Liver (tissue), 3 donors: ENCODE results near the gene PCDHGA6.
"Not testable (repeated sequence)": the region's sequence is repeated elsewhere in the genome, so short reads cannot be mapped to it uniquely, and the experiment has no call there.

Experiments
- ATF3 ChIP-seq: IDR thresholded peaks from 2 replicates; pipeline ENCODE4 v1.6.1; 2016; ENCODE audit warnings: antibody characterized with exemption
- CTCF ChIP-seq: fragments of 150-350 bp; IDR thresholded peaks from 2 replicates; pipeline ENCODE4 v1.5.1; 2017; ENCODE audit warnings: improper control_type of control experiment, low read depth, low read length; ENCODE audit not compliant: missing input control
- EGR1 ChIP-seq, 2 donors: IDR thresholded peaks; 2 replicates each; pipeline ENCODE4 v1.6.1; 2016 to 2018; ENCODE audit warnings: antibody characterized with exemption in 2 of 2, low read depth in 2 of 2
- FOXA1 ChIP-seq: IDR thresholded peaks from 2 replicates; pipeline ENCODE4 v1.6.1; 2016; ENCODE audit warnings: antibody characterized with exemption
- GABPA ChIP-seq, 2 donors: IDR thresholded peaks in 1 of 2; conservative IDR thresholded peaks in 1 of 2; 2 replicates each; pipeline ENCODE4 v1.6.1; 2016; ENCODE audit warnings: antibody characterized with exemption in 2 of 2, mild to moderate bottlenecking in 1 of 2, moderate library complexity in 1 of 2
- HNF4G ChIP-seq: IDR thresholded peaks from 2 replicates; pipeline ENCODE4 v1.6.1; 2016; ENCODE audit warnings: antibody characterized with exemption
- JUND ChIP-seq, 2 donors: IDR thresholded peaks; 2 replicates each; pipeline ENCODE4 v1.6.1; 2016; ENCODE audit warnings: antibody characterized with exemption in 2 of 2
- MAX ChIP-seq: IDR thresholded peaks from 2 replicates; pipeline ENCODE4 v1.6.1; 2016; ENCODE audit warnings: antibody characterized with exemption
- RAD21 ChIP-seq, 2 donors: IDR thresholded peaks; 2 replicates each; pipeline ENCODE4 v1.6.1; 2016; ENCODE audit warnings: antibody characterized with exemption in 2 of 2, mild to moderate bottlenecking in 2 of 2
- REST ChIP-seq: IDR thresholded peaks from 2 replicates; pipeline ENCODE4 v1.6.1; 2016; ENCODE audit warnings: antibody characterized with exemption, mild to moderate bottlenecking
- TAF1 ChIP-seq: conservative IDR thresholded peaks from 2 replicates; pipeline ENCODE4 v1.6.1; 2016; ENCODE audit warnings: antibody characterized with exemption, mild to moderate bottlenecking
- YY1 ChIP-seq: IDR thresholded peaks from 2 replicates; pipeline ENCODE4 v1.6.1; 2016; ENCODE audit warnings: antibody characterized with exemption, mild to moderate bottlenecking
- ZBTB33 ChIP-seq: IDR thresholded peaks from 2 replicates; pipeline ENCODE4 v1.6.1; 2016; ENCODE audit warnings: antibody characterized with exemption
- donor health status: healthy.
- donor health status: healthy.

- TF ChIP-seq MAX; GABPA (IDR thresholded peaks at IDR 0.05 in 1 of 2, conservative IDR thresholded peaks at IDR 0.05 in 1 of 2); ATF3; CTCF; YY1; TAF1; ZBTB33; RAD21 (IDR thresholded peaks at IDR 0.05); REST; FOXA1; HNF4G; JUND (IDR thresholded peaks at IDR 0.05); EGR1 (IDR thresholded peaks at IDR 0.05; ENCODE audit: low read depth in 2 of 2): not testable (repeated sequence)
Observed at GRCh38 chr5:141332571-141332970, 41.1 kb upstream of the PCDHGA6 start.
